ENCODE measurements around the gene BCR.

Gene BCR

GRCh38 chr22:23277583-23278295 is 97.4 kb downstream of the BCR start:
- DNase-seq = no peak

- peak in 1 of 2 experiments; percentile 31 for DNase-seq
Measured at GRCh38 chr22:23278883-23279675, 98.8 kb downstream of the BCR start.

GRCh38 chr22:23279781-23280180 is 99.5 kb downstream of the BCR start:
- DNase-seq = no peak

GRCh38 chr22:23280356-23281052 is 100.2 kb downstream of the BCR start:
- DNase-seq = no peak

GRCh38 chr22:23281053-23281405 is 100.7 kb downstream of the BCR start:
- no peak for DNase-seq

GRCh38 chr22:23281406-23282088 is 101.2 kb downstream of the BCR start:
- peak; percentile 85 to 88 for DNase-seq

GRCh38 chr22:23282089-23282501 is 101.8 kb downstream of the BCR start:
- no peak for DNase-seq

GRCh38 chr22:23282516-23282915 is 102.2 kb downstream of the BCR start:
- no peak for DNase-seq

GRCh38 chr22:23282986-23283385 is 102.7 kb downstream of the BCR start:
- DNase-seq = no peak

- DNase-seq = no peak
Measured at GRCh38 chr22:23283591-23284503, 103.5 kb downstream of the BCR start.

- DNase-seq = no peak
Measured at GRCh38 chr22:23284504-23285033, 104.3 kb downstream of the BCR start.

GRCh38 chr22:23285236-23285635 is 104.9 kb downstream of the BCR start:
- no peak for DNase-seq

- DNase-seq = no peak
Measured at GRCh38 chr22:23285734-23286133, 105.4 kb downstream of the BCR start.

- no peak for DNase-seq
Measured at GRCh38 chr22:23286296-23286695, 106.0 kb downstream of the BCR start.

GRCh38 chr22:23287136-23288095 is 107.1 kb downstream of the BCR start:
- no peak for DNase-seq

GRCh38 chr22:23288301-23289129 is 108.2 kb downstream of the BCR start:
- no peak for DNase-seq

GRCh38 chr22:23289130-23289503 is 108.8 kb downstream of the BCR start:
- no peak for DNase-seq

- peak; percentile 66 to 77 for DNase-seq
Measured at GRCh38 chr22:23289851-23290724, 109.8 kb downstream of the BCR start.

Data from activated CD4-positive, alpha-beta T cell treated with anti-CD3 and anti-CD28 coated beads, Interleukin-2, amount 50 U/mL, for 48 hours (primary cell).